ENCODE results near the gene NOP56.
"Not testable (repeated sequence)": the region's sequence is repeated elsewhere in the genome, so short reads cannot be mapped to it uniquely, and the experiment has no call there.

The NOP56 gene

GRCh38 chr20:2688041-2688591 lies 35.7 kb downstream of the NOP56 start:
- DNase-seq, result no peak

- no peak for DNase-seq
These were observed 37.8 kb downstream of the NOP56 start for GRCh38 chr20:2690213-2690612.

GRCh38 chr20:2690718-2691117 lies 38.3 kb downstream of the NOP56 start:
- no peak for DNase-seq

GRCh38 chr20:2691127-2691526 lies 38.7 kb downstream of the NOP56 start:
- DNase-seq, result no peak

- DNase-seq, result no peak
These were observed 39.2 kb downstream of the NOP56 start for GRCh38 chr20:2691663-2692035.

GRCh38 chr20:2692036-2692885 lies 39.8 kb downstream of the NOP56 start, which contains the start of gene EBF4:
EBF4 (plus strand) TSS chr20:2692780; CDS start chr20:2693646, 866 bp downstream.
- peak; percentile 20 for DNase-seq

- DNase-seq, result peak; percentile 12
These were observed 40.5 kb downstream of the NOP56 start for GRCh38 chr20:2692886-2693285.

- no peak for DNase-seq
These were observed 41.0 kb downstream of the NOP56 start for GRCh38 chr20:2693286-2694007.

GRCh38 chr20:2694008-2694471 lies 41.6 kb downstream of the NOP56 start:
- no peak for DNase-seq

- DNase-seq, result no peak
These were observed 42.1 kb downstream of the NOP56 start for GRCh38 chr20:2694519-2694918.

GRCh38 chr20:2695206-2695983 lies 43.0 kb downstream of the NOP56 start:
- no peak for DNase-seq

GRCh38 chr20:2695984-2696525 lies 43.6 kb downstream of the NOP56 start:
- DNase-seq, result not testable (repeated sequence)

- DNase-seq, result no peak
These were observed 44.2 kb downstream of the NOP56 start for GRCh38 chr20:2696646-2697045.

GRCh38 chr20:2697768-2698167 lies 45.3 kb downstream of the NOP56 start:
- DNase-seq, result no peak

- no peak for DNase-seq
These were observed 45.9 kb downstream of the NOP56 start for GRCh38 chr20:2698186-2698817.

GRCh38 chr20:2698912-2699311 lies 46.5 kb downstream of the NOP56 start:
- no peak for DNase-seq

- no peak for DNase-seq
These were observed 47.5 kb downstream of the NOP56 start for GRCh38 chr20:2699775-2700413.

- no peak for DNase-seq
These were observed 48.6 kb downstream of the NOP56 start for GRCh38 chr20:2700913-2701620.

GRCh38 chr20:2701671-2702081 lies 49.2 kb downstream of the NOP56 start:
- DNase-seq, result no peak

- no peak for DNase-seq
These were observed 51.5 kb downstream of the NOP56 start for GRCh38 chr20:2703716-2704475.

All from NCI-H526 treated with DMSO at 0.1 percent for 48 hours (cell line).